ENCODE measurements around the gene ESRRA.
"Not testable (repeated sequence)": the region's sequence is repeated elsewhere in the genome, so short reads cannot be mapped to it uniquely, and the experiment has no call there.

The ESRRA gene

GRCh38 chr11:64314146-64314804, 9.0 kb downstream of the ESRRA start:
- DNase-seq (ENCODE audit: low spot score) = no peak

GRCh38 chr11:64314805-64315561, 9.7 kb downstream of the ESRRA start:
- no peak for DNase-seq (ENCODE audit: low spot score)

GRCh38 chr11:64315667-64316526, 10.6 kb downstream of the ESRRA start:
- not testable (repeated sequence) for DNase-seq (ENCODE audit: low spot score)

GRCh38 chr11:64316672-64317324, 11.5 kb downstream of the ESRRA start:
- peak; percentile 85 for DNase-seq (ENCODE audit: low spot score)

- peak; percentile 99 for DNase-seq (ENCODE audit: low spot score)
These were observed 12.1 kb downstream of the ESRRA start, which contains the start of gene TRMT112 for GRCh38 chr11:64317325-64317960. TSS of gene TRMT112 (minus strand) at chr11:64317559. CDS start at chr11:64317526, 33 bp downstream.

GRCh38 chr11:64317961-64318765, 12.8 kb downstream of the ESRRA start, which contains the start of gene PRDX5:
TSS of gene PRDX5 (plus strand) at chr11:64318121. CDS start at chr11:64318216, 95 bp downstream.
- DNase-seq (ENCODE audit: low spot score) = peak; percentile 99

GRCh38 chr11:64318766-64319761, 13.7 kb downstream of the ESRRA start:
- peak; percentile 52 for DNase-seq (ENCODE audit: low spot score)

GRCh38 chr11:64320556-64320955, 15.2 kb downstream of the ESRRA start:
- no peak for DNase-seq (ENCODE audit: low spot score)

- no peak for DNase-seq (ENCODE audit: low spot score)
These were observed 15.7 kb downstream of the ESRRA start for GRCh38 chr11:64321026-64321425.

GRCh38 chr11:64321533-64321932, 16.2 kb downstream of the ESRRA start:
- DNase-seq (ENCODE audit: low spot score) = peak; percentile 70

GRCh38 chr11:64322925-64323260, 17.6 kb downstream of the ESRRA start:
- DNase-seq (ENCODE audit: low spot score) = no peak

GRCh38 chr11:64323373-64323772, 18.0 kb downstream of the ESRRA start:
- no peak for DNase-seq (ENCODE audit: low spot score)

- DNase-seq (ENCODE audit: low spot score) = not testable (repeated sequence)
These were observed 18.7 kb downstream of the ESRRA start for GRCh38 chr11:64323984-64324383.

- DNase-seq (ENCODE audit: low spot score) = no peak
These were observed 19.6 kb downstream of the ESRRA start for GRCh38 chr11:64324692-64325469.

- DNase-seq (ENCODE audit: low spot score) = no peak
These were observed 22.1 kb downstream of the ESRRA start for GRCh38 chr11:64327375-64327774.

GRCh38 chr11:64327993-64328392, 22.7 kb downstream of the ESRRA start:
- DNase-seq (ENCODE audit: low spot score) = no peak

- no peak for DNase-seq (ENCODE audit: low spot score)
These were observed 25.6 kb downstream of the ESRRA start for GRCh38 chr11:64330888-64331287.

- peak; percentile 98 for DNase-seq (ENCODE audit: low spot score)
These were observed 26.4 kb downstream of the ESRRA start for GRCh38 chr11:64331569-64332371.

Measured in hematopoietic multipotent progenitor cell treated with erythropoietin and hydrocortisone succinate and interleukin-3 and kit ligand, for 17 days (in vitro differentiated cells).